HCT116 (cell line): Measurements from ENCODE around the gene MATR3. TPM values are rescaled to one million over a fixed set of nuclear protein-coding genes. Genes with fewer than 3 reads are reported as not detected.

Experiments used
- ATAC-seq: fragments of 200-7000 bp; cut with Tn5 transposase; 2 replicates; pipeline ENCODE4 v1.9.1; 2020; ENCODE audit warnings: mild to moderate bottlenecking, moderate library complexity
- BruUV-seq: library from RNA; stranded (reverse); fragments of 400-500 nt; replicated peaks from 2 replicates; lab custom pipeline; 2021; lab: Mats Ljungman, UMichigan
- CTCF ChIA-PET: fragments of 300-600 bp; sonication (Branson Sonifier 250); formaldehyde crosslinking; loops from one replicate; lab custom pipeline; 2021; ENCODE audit warnings: antibody characterized with exemption; lab: Charles Lee
- POLR2A ChIA-PET: fragments of 300-600, 350-600 bp; sonication (Branson Sonifier 250); formaldehyde crosslinking; loops from one replicate; lab custom pipeline; 2021; ENCODE audit warnings: antibody characterized with exemption; lab: Charles Lee
- RAD21 ChIA-PET, 2 experiments: fragments of 300-600 bp; sonication (Branson Sonifier 250); formaldehyde crosslinking; loops; one replicate each; lab custom pipeline; 2023; ENCODE audit warnings: low total read pairs in 2 of 2; ENCODE audit not compliant: uncharacterized antibody in 2 of 2, unreplicated experiment in 2 of 2, low non-redundant PET in 1 of 2; lab: Charles Lee
- DNase-seq: peaks from one replicate; pipeline ENCODE4 v3.0.0-alpha.2; 2010; ENCODE audit warnings: low read depth, low spot score
- H2AFZ ChIP-seq: fragments of 200-600 bp; shearing (Covaris generic), sonication (generic); 2 replicates; pipeline ENCODE4 v1.6.1; 2017; ENCODE audit warnings: low read depth, mixed run types, mixed read lengths, antibody characterized with exemption, low read length; ENCODE audit not compliant: poor library complexity, severe bottlenecking
- H3K27ac ChIP-seq: 2 replicates; pipeline ENCODE4 v1.5.1; 2012; ENCODE audit warnings: low read depth, low read length
- H3K27me3 ChIP-seq: fragments of 200-600 bp; sonication (generic); 2 replicates; pipeline ENCODE4 v1.6.1; 2016; ENCODE audit warnings: mixed run types, low read length, mixed read lengths; ENCODE audit not compliant: insufficient read depth
- H3K36me3 ChIP-seq, 2 experiments: fragments of 200-500 bp in 1 of 2; fragments of 200-600 bp in 1 of 2; sonication (Bioruptor generic) in 1 of 2; sonication (generic) in 1 of 2; 2 replicates each; pipeline versions ENCODE4 v1.5.1 to v1.6.1; 2014 to 2016; ENCODE audit warnings: low read length in 2 of 2, inconsistent platforms in 1 of 2, mixed read lengths in 1 of 2, mixed run types in 1 of 2; ENCODE audit not compliant: insufficient read depth in 2 of 2, control insufficient read depth in 1 of 2
- H3K4me1 ChIP-seq, 2 experiments: fragments of 200-600 bp in 1 of 2; sonication (generic) in 1 of 2; 2 replicates each; pipeline versions ENCODE4 v1.5.1 to v1.6.1; 2012 to 2017; ENCODE audit warnings: low read length in 2 of 2, inconsistent platforms in 1 of 2, mild to moderate bottlenecking in 1 of 2, mixed read lengths in 1 of 2, mixed run types in 1 of 2, moderate library complexity in 1 of 2; ENCODE audit not compliant: insufficient read depth in 2 of 2, control insufficient read depth in 1 of 2
- H3K4me2 ChIP-seq: fragments of 200-600 bp; sonication (generic); 2 replicates; pipeline ENCODE4 v1.6.1; 2017; ENCODE audit warnings: mixed run types, low read length, mixed read lengths
- H3K4me3 ChIP-seq, 2 experiments: fragments of 200-600 bp in 1 of 2; sonication (generic) in 1 of 2; replicated peaks in 1 of 2; 2 replicates each; pipeline ENCODE4 v1.5.1; 2011 to 2016; ENCODE audit warnings: low read length in 2 of 2, control low read depth in 1 of 2, low read depth in 1 of 2, mild to moderate bottlenecking in 1 of 2, mixed read lengths in 1 of 2, mixed run types in 1 of 2
- H3K79me2 ChIP-seq: fragments of 200-600 bp; sonication (generic); 2 replicates; pipeline ENCODE4 v1.6.1; 2017; ENCODE audit warnings: mild to moderate bottlenecking, mixed run types, low read length, moderate library complexity, mixed read lengths; ENCODE audit not compliant: insufficient read depth
- H3K9ac ChIP-seq: fragments of 200-600 bp; sonication (generic); 2 replicates; pipeline ENCODE4 v1.6.1; 2016; ENCODE audit warnings: low read length, mixed read lengths
- H3K9me2 ChIP-seq: fragments of 200-600 bp; sonication (generic), shearing (Covaris generic); 2 replicates; pipeline ENCODE4 v1.6.1; 2017; ENCODE audit warnings: mixed run types, mild to moderate bottlenecking, moderate library complexity; ENCODE audit not compliant: insufficient read depth
- H3K9me3 ChIP-seq, 2 experiments: fragments of 200-500 bp in 1 of 2; fragments of 200-600 bp in 1 of 2; sonication (Bioruptor generic) in 1 of 2; sonication (generic) in 1 of 2; 2 replicates each; pipeline ENCODE4 v1.6.1; 2014 to 2017; ENCODE audit warnings: low read length in 2 of 2, mixed read lengths in 2 of 2, inconsistent platforms in 1 of 2, low read depth in 1 of 2, mild to moderate bottlenecking in 1 of 2, mixed run types in 1 of 2, moderate library complexity in 1 of 2; ENCODE audit not compliant: control insufficient read depth in 1 of 2, insufficient read depth in 1 of 2
- H4K20me1 ChIP-seq: fragments of 200-600 bp; sonication (generic), shearing (Covaris generic); 2 replicates; pipeline ENCODE4 v1.6.1; 2017; ENCODE audit warnings: mixed run types, mild to moderate bottlenecking, moderate library complexity; ENCODE audit not compliant: insufficient read depth
- CTCF ChIP-seq, 3 experiments: fragments of 200-600 bp in 1 of 3; sonication (generic) in 1 of 3; IDR thresholded peaks in 2 of 3; conservative IDR thresholded peaks in 1 of 3; 2 replicates each; pipeline ENCODE4 v1.5.1; 2012 to 2017; ENCODE audit warnings: low read depth in 2 of 3, low read length in 2 of 3, antibody characterized with exemption in 1 of 3, borderline replicate concordance in 1 of 3, control low read depth in 1 of 3, mild to moderate bottlenecking in 1 of 3, mixed read lengths in 1 of 3, mixed run types in 1 of 3, moderate library complexity in 1 of 3; ENCODE audit not compliant: insufficient read depth in 1 of 3
- EZH2 ChIP-seq: fragments of 200-600 bp; sonication (generic); IDR thresholded peaks from 2 replicates; pipeline ENCODE4 v1.6.1; 2017; ENCODE audit warnings: antibody characterized with exemption, mixed run types
- EZH2phosphoT487 ChIP-seq: fragments of 200-600 bp; IDR thresholded peaks from 2 replicates; pipeline ENCODE4 v1.6.1; 2018; ENCODE audit warnings: antibody characterized with exemption, borderline replicate concordance
- POLR2AphosphoS5 ChIP-seq: IDR thresholded peaks from 2 replicates; pipeline ENCODE4 v1.6.1; 2011; ENCODE audit warnings: mild to moderate bottlenecking, low read depth, low read length, moderate library complexity
- SP1 ChIP-seq: IDR thresholded peaks from 2 replicates; pipeline ENCODE4 v1.6.1; 2012; ENCODE audit warnings: low read depth
- SRF ChIP-seq: IDR thresholded peaks from 2 replicates; pipeline ENCODE4 v1.6.1; 2012; ENCODE audit warnings: low read depth
- ZBTB33 ChIP-seq: IDR thresholded peaks from 2 replicates; pipeline ENCODE4 v1.6.1; 2011; ENCODE audit warnings: mild to moderate bottlenecking, low read length, moderate library complexity; ENCODE audit not compliant: insufficient replicate concordance; ENCODE audit errors: extremely low read depth
- intact Hi-C: fragments of 100-400 bp; cut with micrococcal nuclease; formaldehyde crosslinking; loops from 2 replicates; pipeline ENCODE4 v1.10.0; 2022
- total RNA-seq: library from RNA; stranded (reverse); gene quantifications from one replicate; pipeline ENCODE4 v1.2.1, GENCODE V29; 2021; ENCODE audit not compliant: unreplicated experiment
- TF ChIP-seq, protein P1 (sequence below): IDR thresholded peaks from 2 replicates; pipeline ENCODE4 v1.6.1; 2012; ENCODE audit warnings: low read depth
- TF ChIP-seq, protein P2 (sequence below): IDR thresholded peaks from 2 replicates; pipeline ENCODE4 v1.6.1; 2012

The MATR3 gene
- total RNA-seq, 1 experiment from 2014 or later: 123 TPM

DNA sequence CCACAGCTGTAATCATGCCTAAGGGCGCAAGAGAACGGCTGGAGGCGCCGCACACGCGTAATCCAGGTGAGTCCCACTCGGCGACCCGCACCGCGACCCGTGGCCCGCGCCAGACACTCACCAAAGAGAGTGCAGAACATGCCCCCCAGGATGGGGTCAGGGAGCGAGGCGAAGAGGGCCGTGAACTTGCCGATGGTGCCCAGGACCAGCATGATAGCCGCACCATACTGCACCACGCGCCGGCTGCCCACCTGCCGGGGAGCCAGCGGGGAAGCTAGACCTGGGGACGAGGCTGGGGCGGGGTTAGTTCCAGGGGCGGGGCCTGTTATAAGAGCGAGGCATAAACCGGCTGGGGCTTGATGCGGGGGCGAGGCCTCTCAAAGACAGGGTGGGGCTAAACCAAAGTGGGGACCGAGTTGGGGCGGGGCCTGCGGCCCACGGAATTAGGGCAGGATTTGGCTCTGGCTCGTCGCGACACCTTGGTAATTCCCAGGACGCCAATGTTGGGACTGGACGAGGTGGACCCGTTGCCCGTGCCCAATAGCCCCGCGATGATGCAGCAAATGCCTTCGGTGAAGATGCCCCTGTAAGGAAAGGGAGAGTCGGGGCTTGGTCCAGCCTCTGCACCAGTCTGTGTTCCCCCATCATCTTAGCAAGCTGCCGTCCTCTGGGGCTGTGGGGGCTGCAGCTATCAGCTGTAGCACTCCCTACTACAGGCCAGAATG lies 84.7 kb downstream of the MATR3 start:
- ChIA-PET CTCF (no interaction called here), RAD21 (no interaction called here), POLR2A (no interaction called here)
- Histone ChIP-seq H3K4me1 (peaks cover 15 to 16% of the 10 kb centered on the region in 2 experiments), H3K27me3 (no peaks in the 10 kb centered on the region), H3K4me2 (no peak overlapping the region), H3K79me2 (no peaks in the 10 kb centered on the region), H3K4me3 (no peak overlapping the region), H3K27ac (no peak overlapping the region), H4K20me1 (no peaks in the 10 kb centered on the region), H3K9me2 (no peaks in the 10 kb centered on the region), H3K9me3 (no peaks in the 10 kb centered on the region), H2AFZ (no peak overlapping the region), H3K9ac (no peak overlapping the region), H3K36me3 (no peaks in the 10 kb centered on the region)
- intact Hi-C loops: loop anchor here (10.0 kb wide), 1 partner anchor 183 kb away; the partner anchor contains the start of gene SIL1
- no peak for TF ChIP-seq CTCF (IDR thresholded peaks at IDR 0.05 in 2 of 3, conservative IDR thresholded peaks at IDR 0.05 in 1 of 3; ENCODE audit: borderline replicate concordance in 1 of 3, insufficient read depth in 1 of 3, low read depth in 2 of 3, low read length in 2 of 3)
- TF ChIP-seq, protein P1, sequence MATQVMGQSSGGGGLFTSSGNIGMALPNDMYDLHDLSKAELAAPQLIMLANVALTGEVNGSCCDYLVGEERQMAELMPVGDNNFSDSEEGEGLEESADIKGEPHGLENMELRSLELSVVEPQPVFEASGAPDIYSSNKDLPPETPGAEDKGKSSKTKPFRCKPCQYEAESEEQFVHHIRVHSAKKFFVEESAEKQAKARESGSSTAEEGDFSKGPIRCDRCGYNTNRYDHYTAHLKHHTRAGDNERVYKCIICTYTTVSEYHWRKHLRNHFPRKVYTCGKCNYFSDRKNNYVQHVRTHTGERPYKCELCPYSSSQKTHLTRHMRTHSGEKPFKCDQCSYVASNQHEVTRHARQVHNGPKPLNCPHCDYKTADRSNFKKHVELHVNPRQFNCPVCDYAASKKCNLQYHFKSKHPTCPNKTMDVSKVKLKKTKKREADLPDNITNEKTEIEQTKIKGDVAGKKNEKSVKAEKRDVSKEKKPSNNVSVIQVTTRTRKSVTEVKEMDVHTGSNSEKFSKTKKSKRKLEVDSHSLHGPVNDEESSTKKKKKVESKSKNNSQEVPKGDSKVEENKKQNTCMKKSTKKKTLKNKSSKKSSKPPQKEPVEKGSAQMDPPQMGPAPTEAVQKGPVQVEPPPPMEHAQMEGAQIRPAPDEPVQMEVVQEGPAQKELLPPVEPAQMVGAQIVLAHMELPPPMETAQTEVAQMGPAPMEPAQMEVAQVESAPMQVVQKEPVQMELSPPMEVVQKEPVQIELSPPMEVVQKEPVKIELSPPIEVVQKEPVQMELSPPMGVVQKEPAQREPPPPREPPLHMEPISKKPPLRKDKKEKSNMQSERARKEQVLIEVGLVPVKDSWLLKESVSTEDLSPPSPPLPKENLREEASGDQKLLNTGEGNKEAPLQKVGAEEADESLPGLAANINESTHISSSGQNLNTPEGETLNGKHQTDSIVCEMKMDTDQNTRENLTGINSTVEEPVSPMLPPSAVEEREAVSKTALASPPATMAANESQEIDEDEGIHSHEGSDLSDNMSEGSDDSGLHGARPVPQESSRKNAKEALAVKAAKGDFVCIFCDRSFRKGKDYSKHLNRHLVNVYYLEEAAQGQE: no peak
- no peak for TF ChIP-seq SRF
- TF ChIP-seq EZH2: no peak
- TF ChIP-seq POLR2AphosphoS5: no peak
- TF ChIP-seq EZH2phosphoT487: no peak
- TF ChIP-seq SP1: no peak
- TF ChIP-seq, protein P2, sequence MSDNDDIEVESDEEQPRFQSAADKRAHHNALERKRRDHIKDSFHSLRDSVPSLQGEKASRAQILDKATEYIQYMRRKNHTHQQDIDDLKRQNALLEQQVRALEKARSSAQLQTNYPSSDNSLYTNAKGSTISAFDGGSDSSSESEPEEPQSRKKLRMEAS: no peak
- TF ChIP-seq ZBTB33: no peak
- BruUV-seq: no TSS peak
- ATAC-seq (no peak), DNase-seq (no peak)
